ENCODE results near the gene SERPINA6.

SERPINA6 gene

GRCh38 chr14:94316692-94317091 lies 6.4 kb downstream of the SERPINA6 start:
- Histone ChIP-seq H3K4me3 (replicated peaks; ENCODE audit: low read depth, low read length) (no peak overlapping the region), H3K27me3 (replicated peaks; ENCODE audit: control insufficient read depth, insufficient read depth, low read length) (no peaks in the 10 kb centered on the region), H3K36me3 (ENCODE audit: control insufficient read depth, insufficient read depth, low read length) (no peaks in the 10 kb centered on the region)
- DNase-seq (ENCODE audit: extremely low read depth, insufficient read length): no peak
- TF ChIP-seq CTCF (IDR thresholded peaks at IDR 0.05; ENCODE audit: insufficient read depth, low read length, poor library complexity, severe bottlenecking): no peak

- no peak for TF ChIP-seq CTCF (IDR thresholded peaks at IDR 0.05; ENCODE audit: insufficient read depth, low read length, poor library complexity, severe bottlenecking)
- H3K4me3 ChIP-seq (replicated peaks; ENCODE audit: low read depth, low read length): no peak overlapping the region
- no peaks in the 10 kb centered on the region for H3K27me3 ChIP-seq (replicated peaks; ENCODE audit: control insufficient read depth, insufficient read depth, low read length)
- no peaks in the 10 kb centered on the region for H3K36me3 ChIP-seq (ENCODE audit: control insufficient read depth, insufficient read depth, low read length)
- DNase-seq (ENCODE audit: extremely low read depth, insufficient read length): no peak
These were observed 8.2 kb downstream of the SERPINA6 start for GRCh38 chr14:94314890-94315289.

- DNase-seq (ENCODE audit: extremely low read depth, insufficient read length): no peak
- H3K36me3 ChIP-seq (ENCODE audit: control insufficient read depth, insufficient read depth, low read length): no peaks in the 10 kb centered on the region
- no peak overlapping the region for H3K4me3 ChIP-seq (replicated peaks; ENCODE audit: low read depth, low read length)
- no peak for TF ChIP-seq CTCF (IDR thresholded peaks at IDR 0.05; ENCODE audit: insufficient read depth, low read length, poor library complexity, severe bottlenecking)
- H3K27me3 ChIP-seq (replicated peaks; ENCODE audit: control insufficient read depth, insufficient read depth, low read length): no peaks in the 10 kb centered on the region
These were observed 9.0 kb downstream of the SERPINA6 start for GRCh38 chr14:94313991-94314655.

- no peak for DNase-seq (ENCODE audit: extremely low read depth, insufficient read length)
- no peak overlapping the region for H3K4me3 ChIP-seq (replicated peaks; ENCODE audit: low read depth, low read length)
- no peaks in the 10 kb centered on the region for H3K27me3 ChIP-seq (replicated peaks; ENCODE audit: control insufficient read depth, insufficient read depth, low read length)
- H3K36me3 ChIP-seq (ENCODE audit: control insufficient read depth, insufficient read depth, low read length): no peaks in the 10 kb centered on the region
- no peak for TF ChIP-seq CTCF (IDR thresholded peaks at IDR 0.05; ENCODE audit: insufficient read depth, low read length, poor library complexity, severe bottlenecking)
These were observed 10.5 kb downstream of the SERPINA6 start for GRCh38 chr14:94312481-94313246.

GRCh38 chr14:94310248-94310647 lies 12.9 kb downstream of the SERPINA6 start:
- no peak for TF ChIP-seq CTCF (IDR thresholded peaks at IDR 0.05; ENCODE audit: insufficient read depth, low read length, poor library complexity, severe bottlenecking)
- no peak for DNase-seq (ENCODE audit: extremely low read depth, insufficient read length)

More at GRCh38 chr14:94310248-94310647, 12.9 kb downstream of the SERPINA6 start:
- no peak overlapping the region for H3K4me3 ChIP-seq (replicated peaks; ENCODE audit: low read depth, low read length)
- no peaks in the 10 kb centered on the region for H3K36me3 ChIP-seq (ENCODE audit: control insufficient read depth, insufficient read depth, low read length)
- H3K27me3 ChIP-seq (replicated peaks; ENCODE audit: control insufficient read depth, insufficient read depth, low read length): no peaks in the 10 kb centered on the region
